ENCODE measurements around the gene XYLT2.

DNA sequence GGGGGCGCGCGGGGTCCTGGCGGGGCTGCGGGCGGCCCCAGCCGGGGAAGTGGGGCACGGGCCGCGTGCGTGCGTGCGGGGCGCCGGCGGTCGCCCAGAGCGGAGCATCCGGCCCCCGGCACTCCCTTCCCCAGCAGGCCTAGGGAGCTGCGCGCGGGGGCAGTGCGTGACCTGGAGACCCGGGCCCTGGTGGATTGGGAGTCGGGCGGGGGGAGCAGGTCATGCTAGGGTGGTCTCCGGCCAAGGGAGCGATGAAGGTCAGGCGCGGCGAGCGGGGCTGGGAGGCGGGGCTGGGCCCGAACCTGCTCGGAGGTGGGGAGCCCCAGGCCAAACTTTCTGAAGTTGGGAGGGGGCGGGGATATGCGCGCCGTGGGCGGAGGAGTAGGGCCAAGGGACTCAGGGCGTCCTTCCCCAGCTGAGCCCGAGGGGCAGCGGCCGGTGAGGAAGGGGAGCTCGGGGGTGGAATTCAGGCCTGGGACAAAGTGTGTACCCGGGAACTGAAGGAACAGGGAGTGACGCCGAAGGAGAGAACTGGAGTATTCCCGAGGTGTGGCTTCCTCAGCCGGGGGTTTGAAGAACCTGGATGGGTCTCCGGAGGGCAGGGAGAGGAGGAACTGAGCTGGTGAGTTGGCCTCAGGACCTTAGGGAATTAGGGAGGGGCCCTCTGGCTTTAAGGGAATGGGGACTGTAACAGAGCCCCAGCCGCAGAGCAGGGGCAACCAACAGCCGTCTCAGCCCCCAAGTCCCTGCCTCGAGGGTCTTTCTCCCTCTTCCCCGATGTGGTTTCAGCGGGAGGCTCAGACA is 589 bp downstream of the XYLT2 start:
- TF ChIP-seq, protein P1, sequence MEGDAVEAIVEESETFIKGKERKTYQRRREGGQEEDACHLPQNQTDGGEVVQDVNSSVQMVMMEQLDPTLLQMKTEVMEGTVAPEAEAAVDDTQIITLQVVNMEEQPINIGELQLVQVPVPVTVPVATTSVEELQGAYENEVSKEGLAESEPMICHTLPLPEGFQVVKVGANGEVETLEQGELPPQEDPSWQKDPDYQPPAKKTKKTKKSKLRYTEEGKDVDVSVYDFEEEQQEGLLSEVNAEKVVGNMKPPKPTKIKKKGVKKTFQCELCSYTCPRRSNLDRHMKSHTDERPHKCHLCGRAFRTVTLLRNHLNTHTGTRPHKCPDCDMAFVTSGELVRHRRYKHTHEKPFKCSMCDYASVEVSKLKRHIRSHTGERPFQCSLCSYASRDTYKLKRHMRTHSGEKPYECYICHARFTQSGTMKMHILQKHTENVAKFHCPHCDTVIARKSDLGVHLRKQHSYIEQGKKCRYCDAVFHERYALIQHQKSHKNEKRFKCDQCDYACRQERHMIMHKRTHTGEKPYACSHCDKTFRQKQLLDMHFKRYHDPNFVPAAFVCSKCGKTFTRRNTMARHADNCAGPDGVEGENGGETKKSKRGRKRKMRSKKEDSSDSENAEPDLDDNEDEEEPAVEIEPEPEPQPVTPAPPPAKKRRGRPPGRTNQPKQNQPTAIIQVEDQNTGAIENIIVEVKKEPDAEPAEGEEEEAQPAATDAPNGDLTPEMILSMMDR (conservative IDR thresholded peaks at IDR 0.05; ENCODE audit: low read depth in 2 of 2) = no peak
- TF ChIP-seq EZH2 (IDR thresholded peaks at IDR 0.05; ENCODE audit: low read depth, unreplicated experiment) (no peak), POLR2AphosphoS5 (IDR thresholded peaks at IDR 0.05; ENCODE audit: low read depth) (no peak; the same call in 1 of the 2 replicates), EZH2phosphoT487 (IDR thresholded peaks at IDR 0.05; ENCODE audit: unreplicated experiment) (no peak), ZNF114 (CRISPR knock-in tag; IDR thresholded peaks at IDR 0.05) (no peak), CREB1 (CRISPR knock-in tag; IDR thresholded peaks at IDR 0.05; ENCODE audit: low read depth) (no peak), JUNB (IDR thresholded peaks at IDR 0.05; ENCODE audit: unreplicated experiment) (no peak), STAT1 (IDR thresholded peaks at IDR 0.05; ENCODE audit: unreplicated experiment) (no peak), ZNF331 (CRISPR knock-in tag; IDR thresholded peaks at IDR 0.05; ENCODE audit: low read depth) (no peak), NANOG (IDR thresholded peaks at IDR 0.05; ENCODE audit: borderline replicate concordance) (no peak)
- TF ChIP-seq, protein P2, sequence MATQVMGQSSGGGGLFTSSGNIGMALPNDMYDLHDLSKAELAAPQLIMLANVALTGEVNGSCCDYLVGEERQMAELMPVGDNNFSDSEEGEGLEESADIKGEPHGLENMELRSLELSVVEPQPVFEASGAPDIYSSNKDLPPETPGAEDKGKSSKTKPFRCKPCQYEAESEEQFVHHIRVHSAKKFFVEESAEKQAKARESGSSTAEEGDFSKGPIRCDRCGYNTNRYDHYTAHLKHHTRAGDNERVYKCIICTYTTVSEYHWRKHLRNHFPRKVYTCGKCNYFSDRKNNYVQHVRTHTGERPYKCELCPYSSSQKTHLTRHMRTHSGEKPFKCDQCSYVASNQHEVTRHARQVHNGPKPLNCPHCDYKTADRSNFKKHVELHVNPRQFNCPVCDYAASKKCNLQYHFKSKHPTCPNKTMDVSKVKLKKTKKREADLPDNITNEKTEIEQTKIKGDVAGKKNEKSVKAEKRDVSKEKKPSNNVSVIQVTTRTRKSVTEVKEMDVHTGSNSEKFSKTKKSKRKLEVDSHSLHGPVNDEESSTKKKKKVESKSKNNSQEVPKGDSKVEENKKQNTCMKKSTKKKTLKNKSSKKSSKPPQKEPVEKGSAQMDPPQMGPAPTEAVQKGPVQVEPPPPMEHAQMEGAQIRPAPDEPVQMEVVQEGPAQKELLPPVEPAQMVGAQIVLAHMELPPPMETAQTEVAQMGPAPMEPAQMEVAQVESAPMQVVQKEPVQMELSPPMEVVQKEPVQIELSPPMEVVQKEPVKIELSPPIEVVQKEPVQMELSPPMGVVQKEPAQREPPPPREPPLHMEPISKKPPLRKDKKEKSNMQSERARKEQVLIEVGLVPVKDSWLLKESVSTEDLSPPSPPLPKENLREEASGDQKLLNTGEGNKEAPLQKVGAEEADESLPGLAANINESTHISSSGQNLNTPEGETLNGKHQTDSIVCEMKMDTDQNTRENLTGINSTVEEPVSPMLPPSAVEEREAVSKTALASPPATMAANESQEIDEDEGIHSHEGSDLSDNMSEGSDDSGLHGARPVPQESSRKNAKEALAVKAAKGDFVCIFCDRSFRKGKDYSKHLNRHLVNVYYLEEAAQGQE (IDR thresholded peaks at IDR 0.05; ENCODE audit: unreplicated experiment) = no peak
- TF ChIP-seq, protein P3, sequence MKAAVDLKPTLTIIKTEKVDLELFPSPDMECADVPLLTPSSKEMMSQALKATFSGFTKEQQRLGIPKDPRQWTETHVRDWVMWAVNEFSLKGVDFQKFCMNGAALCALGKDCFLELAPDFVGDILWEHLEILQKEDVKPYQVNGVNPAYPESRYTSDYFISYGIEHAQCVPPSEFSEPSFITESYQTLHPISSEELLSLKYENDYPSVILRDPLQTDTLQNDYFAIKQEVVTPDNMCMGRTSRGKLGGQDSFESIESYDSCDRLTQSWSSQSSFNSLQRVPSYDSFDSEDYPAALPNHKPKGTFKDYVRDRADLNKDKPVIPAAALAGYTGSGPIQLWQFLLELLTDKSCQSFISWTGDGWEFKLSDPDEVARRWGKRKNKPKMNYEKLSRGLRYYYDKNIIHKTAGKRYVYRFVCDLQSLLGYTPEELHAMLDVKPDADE (IDR thresholded peaks at IDR 0.05) = no peak
- TF ChIP-seq, protein P4, sequence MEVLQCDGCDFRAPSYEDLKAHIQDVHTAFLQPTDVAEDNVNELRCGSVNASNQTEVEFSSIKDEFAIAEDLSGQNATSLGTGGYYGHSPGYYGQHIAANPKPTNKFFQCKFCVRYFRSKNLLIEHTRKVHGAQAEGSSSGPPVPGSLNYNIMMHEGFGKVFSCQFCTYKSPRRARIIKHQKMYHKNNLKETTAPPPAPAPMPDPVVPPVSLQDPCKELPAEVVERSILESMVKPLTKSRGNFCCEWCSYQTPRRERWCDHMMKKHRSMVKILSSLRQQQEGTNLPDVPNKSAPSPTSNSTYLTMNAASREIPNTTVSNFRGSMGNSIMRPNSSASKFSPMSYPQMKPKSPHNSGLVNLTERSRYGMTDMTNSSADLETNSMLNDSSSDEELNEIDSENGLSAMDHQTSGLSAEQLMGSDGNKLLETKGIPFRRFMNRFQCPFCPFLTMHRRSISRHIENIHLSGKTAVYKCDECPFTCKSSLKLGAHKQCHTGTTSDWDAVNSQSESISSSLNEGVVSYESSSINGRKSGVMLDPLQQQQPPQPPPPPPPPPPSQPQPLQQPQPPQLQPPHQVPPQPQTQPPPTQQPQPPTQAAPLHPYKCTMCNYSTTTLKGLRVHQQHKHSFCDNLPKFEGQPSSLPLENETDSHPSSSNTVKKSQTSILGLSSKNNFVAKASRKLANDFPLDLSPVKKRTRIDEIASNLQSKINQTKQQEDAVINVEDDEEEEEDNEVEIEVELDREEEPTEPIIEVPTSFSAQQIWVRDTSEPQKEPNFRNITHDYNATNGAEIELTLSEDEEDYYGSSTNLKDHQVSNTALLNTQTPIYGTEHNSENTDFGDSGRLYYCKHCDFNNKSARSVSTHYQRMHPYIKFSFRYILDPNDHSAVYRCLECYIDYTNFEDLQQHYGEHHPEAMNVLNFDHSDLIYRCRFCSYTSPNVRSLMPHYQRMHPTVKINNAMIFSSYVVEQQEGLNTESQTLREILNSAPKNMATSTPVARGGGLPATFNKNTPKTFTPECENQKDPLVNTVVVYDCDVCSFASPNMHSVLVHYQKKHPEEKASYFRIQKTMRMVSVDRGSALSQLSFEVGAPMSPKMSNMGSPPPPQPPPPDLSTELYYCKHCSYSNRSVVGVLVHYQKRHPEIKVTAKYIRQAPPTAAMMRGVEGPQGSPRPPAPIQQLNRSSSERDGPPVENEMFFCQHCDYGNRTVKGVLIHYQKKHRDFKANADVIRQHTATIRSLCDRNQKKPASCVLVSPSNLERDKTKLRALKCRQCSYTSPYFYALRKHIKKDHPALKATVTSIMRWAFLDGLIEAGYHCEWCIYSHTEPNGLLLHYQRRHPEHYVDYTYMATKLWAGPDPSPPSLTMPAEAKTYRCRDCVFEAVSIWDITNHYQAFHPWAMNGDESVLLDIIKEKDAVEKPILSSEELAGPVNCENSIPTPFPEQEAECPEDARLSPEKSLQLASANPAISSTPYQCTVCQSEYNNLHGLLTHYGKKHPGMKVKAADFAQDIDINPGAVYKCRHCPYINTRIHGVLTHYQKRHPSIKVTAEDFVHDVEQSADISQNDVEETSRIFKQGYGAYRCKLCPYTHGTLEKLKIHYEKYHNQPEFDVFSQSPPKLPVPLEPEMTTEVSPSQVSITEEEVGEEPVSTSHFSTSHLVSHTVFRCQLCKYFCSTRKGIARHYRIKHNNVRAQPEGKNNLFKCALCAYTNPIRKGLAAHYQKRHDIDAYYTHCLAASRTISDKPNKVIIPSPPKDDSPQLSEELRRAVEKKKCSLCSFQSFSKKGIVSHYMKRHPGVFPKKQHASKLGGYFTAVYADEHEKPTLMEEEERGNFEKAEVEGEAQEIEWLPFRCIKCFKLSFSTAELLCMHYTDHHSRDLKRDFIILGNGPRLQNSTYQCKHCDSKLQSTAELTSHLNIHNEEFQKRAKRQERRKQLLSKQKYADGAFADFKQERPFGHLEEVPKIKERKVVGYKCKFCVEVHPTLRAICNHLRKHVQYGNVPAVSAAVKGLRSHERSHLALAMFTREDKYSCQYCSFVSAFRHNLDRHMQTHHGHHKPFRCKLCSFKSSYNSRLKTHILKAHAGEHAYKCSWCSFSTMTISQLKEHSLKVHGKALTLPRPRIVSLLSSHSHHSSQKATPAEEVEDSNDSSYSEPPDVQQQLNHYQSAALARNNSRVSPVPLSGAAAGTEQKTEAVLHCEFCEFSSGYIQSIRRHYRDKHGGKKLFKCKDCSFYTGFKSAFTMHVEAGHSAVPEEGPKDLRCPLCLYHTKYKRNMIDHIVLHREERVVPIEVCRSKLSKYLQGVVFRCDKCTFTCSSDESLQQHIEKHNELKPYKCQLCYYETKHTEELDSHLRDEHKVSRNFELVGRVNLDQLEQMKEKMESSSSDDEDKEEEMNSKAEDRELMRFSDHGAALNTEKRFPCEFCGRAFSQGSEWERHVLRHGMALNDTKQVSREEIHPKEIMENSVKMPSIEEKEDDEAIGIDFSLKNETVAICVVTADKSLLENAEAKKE (CRISPR knock-in tag; IDR thresholded peaks at IDR 0.05) = no peak
